ENCODE data around the gene CASD1.
A peak's percentile ranks its signal among the peaks of the same experiment; 100 is the strongest.

The CASD1 gene

GRCh38 chr7:94509264-94509886, at the start of gene CASD1:
Gene CASD1 (plus strand): TSS chr7:94509809. CDS start chr7:94510085, 276 bp downstream.
- DNase-seq (ENCODE audit: low spot score in 2 of 2): peak; percentile 54 to 69
- H3K27ac Mint-ChIP-seq: peak within 1 kb of the TSS; percentile 90
- no peaks in the 10 kb centered on the region for H3K36me3 Mint-ChIP-seq
- H3K4me3 Mint-ChIP-seq: peak within 1 kb of the TSS; percentile 88
- H3K9me3 Mint-ChIP-seq: no peaks in the 10 kb centered on the region
- ATAC-seq (ENCODE audit: low read depth): peak; percentile 61
- H3K27me3 Mint-ChIP-seq: no peaks in the 10 kb centered on the region
- H3K4me1 Mint-ChIP-seq: peaks cover 26% of the 10 kb centered on the region

GRCh38 chr7:94466516-94466915, 43.1 kb upstream of the CASD1 start:
- Mint-ChIP-seq H3K4me3 (no peak overlapping the region), H3K9me3 (peaks cover 5% of the 10 kb centered on the region), H3K27ac (no peak overlapping the region), H3K27me3 (peaks cover 2% of the 10 kb centered on the region), H3K36me3 (peaks cover 3% of the 10 kb centered on the region), H3K4me1 (no peaks in the 10 kb centered on the region)
- DNase-seq (ENCODE audit: low spot score in 2 of 2) (no peak), ATAC-seq (ENCODE audit: low read depth) (no peak)

GRCh38 chr7:94471604-94472003, 38.0 kb upstream of the CASD1 start:
- Mint-ChIP-seq H3K27me3 (peaks cover 2% of the 10 kb centered on the region), H3K4me3 (no peak overlapping the region), H3K27ac (no peak overlapping the region), H3K36me3 (peaks cover 3% of the 10 kb centered on the region), H3K4me1 (no peaks in the 10 kb centered on the region), H3K9me3 (peaks cover 6% of the 10 kb centered on the region)
- DNase-seq (ENCODE audit: low spot score in 2 of 2) (no peak), ATAC-seq (ENCODE audit: low read depth) (no peak)

GRCh38 chr7:94472608-94473007, 37.0 kb upstream of the CASD1 start:
- no peak for DNase-seq (ENCODE audit: low spot score in 2 of 2)
- H3K4me3 Mint-ChIP-seq: no peak overlapping the region
- peaks cover 6% of the 10 kb centered on the region for H3K9me3 Mint-ChIP-seq
- peaks cover 3% of the 10 kb centered on the region for H3K36me3 Mint-ChIP-seq
- no peak for ATAC-seq (ENCODE audit: low read depth)
- no peaks in the 10 kb centered on the region for H3K4me1 Mint-ChIP-seq
- no peak overlapping the region for H3K27ac Mint-ChIP-seq
- H3K27me3 Mint-ChIP-seq: peaks cover 2% of the 10 kb centered on the region

- Mint-ChIP-seq H3K27ac (no peak overlapping the region), H3K4me1 (no peaks in the 10 kb centered on the region), H3K9me3 (peaks cover 3% of the 10 kb centered on the region), H3K4me3 (no peak overlapping the region), H3K27me3 (peaks cover 4% of the 10 kb centered on the region), H3K36me3 (no peaks in the 10 kb centered on the region)
- ATAC-seq (ENCODE audit: low read depth) (no peak), DNase-seq (ENCODE audit: low spot score in 2 of 2) (no peak)
These were observed 33.3 kb upstream of the CASD1 start for GRCh38 chr7:94476251-94476840.

- Mint-ChIP-seq H3K27ac (no peak overlapping the region), H3K27me3 (peaks cover 4% of the 10 kb centered on the region), H3K4me1 (no peaks in the 10 kb centered on the region), H3K4me3 (no peak overlapping the region), H3K9me3 (no peaks in the 10 kb centered on the region), H3K36me3 (no peaks in the 10 kb centered on the region)
- DNase-seq (ENCODE audit: low spot score in 2 of 2) (no peak), ATAC-seq (ENCODE audit: low read depth) (no peak)
These were observed 31.7 kb upstream of the CASD1 start for GRCh38 chr7:94477878-94478277.

- DNase-seq (ENCODE audit: low spot score in 2 of 2): no peak
- Mint-ChIP-seq H3K27me3 (peaks cover 4% of the 10 kb centered on the region), H3K4me1 (no peaks in the 10 kb centered on the region), H3K36me3 (no peaks in the 10 kb centered on the region), H3K27ac (no peak overlapping the region), H3K4me3 (no peak overlapping the region), H3K9me3 (no peaks in the 10 kb centered on the region)
- ATAC-seq (ENCODE audit: low read depth): no peak
These were observed 30.9 kb upstream of the CASD1 start for GRCh38 chr7:94478648-94479214.

GRCh38 chr7:94481279-94481678, 28.3 kb upstream of the CASD1 start:
- Mint-ChIP-seq H3K4me3 (no peak overlapping the region), H3K27me3 (peaks cover 8% of the 10 kb centered on the region), H3K4me1 (peaks cover 3% of the 10 kb centered on the region), H3K36me3 (no peaks in the 10 kb centered on the region), H3K9me3 (no peaks in the 10 kb centered on the region), H3K27ac (no peak overlapping the region)
- no peak for DNase-seq (ENCODE audit: low spot score in 2 of 2)
- no peak for ATAC-seq (ENCODE audit: low read depth)

- H3K27me3 Mint-ChIP-seq: peaks cover 12% of the 10 kb centered on the region
- H3K4me3 Mint-ChIP-seq: no peak overlapping the region
- H3K36me3 Mint-ChIP-seq: no peaks in the 10 kb centered on the region
- ATAC-seq (ENCODE audit: low read depth) (no peak), DNase-seq (ENCODE audit: low spot score in 2 of 2) (no peak)
- H3K27ac Mint-ChIP-seq: no peak overlapping the region
- H3K4me1 Mint-ChIP-seq: peaks cover 3% of the 10 kb centered on the region
- H3K9me3 Mint-ChIP-seq: no peaks in the 10 kb centered on the region
These were observed 26.8 kb upstream of the CASD1 start for GRCh38 chr7:94482796-94483195.

GRCh38 chr7:94483843-94484242, 25.8 kb upstream of the CASD1 start:
- DNase-seq (ENCODE audit: low spot score in 2 of 2) (no peak), ATAC-seq (ENCODE audit: low read depth) (no peak)
- Mint-ChIP-seq H3K4me1 (peaks cover 3% of the 10 kb centered on the region), H3K27me3 (peaks cover 16% of the 10 kb centered on the region), H3K27ac (no peak overlapping the region), H3K4me3 (no peak overlapping the region), H3K9me3 (no peaks in the 10 kb centered on the region), H3K36me3 (no peaks in the 10 kb centered on the region)

GRCh38 chr7:94486216-94486615, 23.4 kb upstream of the CASD1 start:
- peaks cover 3% of the 10 kb centered on the region for H3K4me1 Mint-ChIP-seq
- ATAC-seq (ENCODE audit: low read depth): no peak
- H3K36me3 Mint-ChIP-seq: no peaks in the 10 kb centered on the region
- DNase-seq (ENCODE audit: low spot score in 2 of 2): no peak
- H3K27ac Mint-ChIP-seq: no peak overlapping the region
- H3K27me3 Mint-ChIP-seq: peaks cover 12% of the 10 kb centered on the region
- H3K9me3 Mint-ChIP-seq: no peaks in the 10 kb centered on the region
- no peak overlapping the region for H3K4me3 Mint-ChIP-seq

GRCh38 chr7:94491410-94491809, 18.2 kb upstream of the CASD1 start:
- Mint-ChIP-seq H3K27ac (no peak overlapping the region), H3K4me1 (no peaks in the 10 kb centered on the region), H3K36me3 (no peaks in the 10 kb centered on the region), H3K27me3 (peaks cover 8% of the 10 kb centered on the region), H3K9me3 (no peaks in the 10 kb centered on the region), H3K4me3 (no peak overlapping the region)
- ATAC-seq (ENCODE audit: low read depth) (no peak), DNase-seq (ENCODE audit: low spot score in 2 of 2) (no peak)

GRCh38 chr7:94492601-94493000, 17.0 kb upstream of the CASD1 start:
- Mint-ChIP-seq H3K27me3 (peaks cover 8% of the 10 kb centered on the region), H3K27ac (no peak overlapping the region), H3K4me3 (no peak overlapping the region), H3K4me1 (no peaks in the 10 kb centered on the region), H3K9me3 (peaks cover 2% of the 10 kb centered on the region), H3K36me3 (no peaks in the 10 kb centered on the region)
- no peak for ATAC-seq (ENCODE audit: low read depth)
- no peak for DNase-seq (ENCODE audit: low spot score in 2 of 2)

- Mint-ChIP-seq H3K4me3 (no peak overlapping the region), H3K27ac (no peak overlapping the region), H3K36me3 (no peaks in the 10 kb centered on the region), H3K9me3 (peaks cover 2% of the 10 kb centered on the region), H3K4me1 (no peaks in the 10 kb centered on the region), H3K27me3 (peaks cover 10% of the 10 kb centered on the region)
- DNase-seq (ENCODE audit: low spot score in 2 of 2) (no peak), ATAC-seq (ENCODE audit: low read depth) (no peak)
These were observed 11.5 kb upstream of the CASD1 start for GRCh38 chr7:94497874-94498670.

Measured in memory B cell (primary cell).